Cardiac muscle cell (in vitro differentiated cells and primary cell): ENCODE results near the gene FAAH2. TPM values are rescaled to one million over a fixed set of nuclear protein-coding genes. Genes with fewer than 3 reads are reported as not detected.

Source experiments
- DNase-seq, 2 donors: peaks; one replicate each; pipeline versions ENCODE4 v3.0.0 to v3.0.0-alpha.2; 2010 to 2017; ENCODE audit warnings: low read depth in 1 of 2, low spot score in 1 of 2
- H3K27ac ChIP-seq: fragments of 200-600 bp; sonication (generic); 2 replicates; pipeline ENCODE4 v1.5.1; 2016
- H3K27me3 ChIP-seq: fragments of 200-600 bp; sonication (generic); 2 replicates; pipeline ENCODE4 v1.6.0; 2016; ENCODE audit warnings: control low read depth
- H3K36me3 ChIP-seq: fragments of 200-600 bp; sonication (generic); 2 replicates; pipeline ENCODE4 v1.5.1; 2016; ENCODE audit warnings: control low read depth
- H3K4me1 ChIP-seq: fragments of 200-600 bp; sonication (generic); 2 replicates; pipeline ENCODE4 v1.8.1; 2017; ENCODE audit warnings: low read depth, mild to moderate bottlenecking, mixed run types
- H3K4me3 ChIP-seq: fragments of 200-600 bp; sonication (generic); 2 replicates; pipeline ENCODE4 v1.5.1; 2016; ENCODE audit warnings: mild to moderate bottlenecking
- H3K9me3 ChIP-seq: fragments of 200-600 bp; sonication (generic); 2 replicates; pipeline ENCODE4 v1.5.1; 2017; ENCODE audit warnings: low read depth, mild to moderate bottlenecking, control low read depth
- polyA plus RNA-seq: library from polyadenylated mRNA; unstranded; fragments of >200 nt; fragmentation: Nextera tagmentation; extraction: Ambion mirVana; gene quantifications from 2 replicates; pipeline ENCODE4 v1.2.1, GENCODE V29; 2016
- total RNA-seq: library from RNA; depleted of rRNA; stranded (reverse); fragments of >200 nt; gene quantifications from 2 replicates; pipeline ENCODE4 v1.2.3, GENCODE V29; 2016
- TF ChIP-seq, protein P1 (sequence below): IDR thresholded peaks from 2 replicates; pipeline ENCODE4 v1.5.1; 2012; ENCODE audit warnings: low read depth, mild to moderate bottlenecking, low read length

FAAH2 gene
- total and polyA plus RNA-seq, 2 experiments from 2014 or later = 1.5 to 3.6 TPM

DNA sequence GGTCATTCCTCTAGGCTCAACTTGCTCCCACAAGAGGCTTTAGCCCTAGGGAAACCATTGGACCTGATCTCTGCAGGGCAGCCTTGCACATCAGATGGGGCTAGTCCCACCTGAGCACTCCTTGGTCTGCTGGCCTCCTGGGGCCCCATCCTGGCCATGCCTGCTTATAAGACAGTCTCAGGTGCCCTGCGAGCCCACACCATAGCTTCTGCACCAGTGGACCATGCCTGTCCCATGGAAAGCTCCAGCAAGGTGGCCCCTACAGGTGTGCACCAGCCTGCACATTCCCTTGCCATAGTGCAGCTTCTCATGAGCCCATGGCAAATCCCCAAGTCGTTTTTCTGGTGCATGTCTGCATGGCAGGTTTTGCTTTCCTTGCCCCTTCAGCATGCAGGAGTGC lies 19.6 kb upstream of the FAAH2 start:
- TF ChIP-seq, protein P1, sequence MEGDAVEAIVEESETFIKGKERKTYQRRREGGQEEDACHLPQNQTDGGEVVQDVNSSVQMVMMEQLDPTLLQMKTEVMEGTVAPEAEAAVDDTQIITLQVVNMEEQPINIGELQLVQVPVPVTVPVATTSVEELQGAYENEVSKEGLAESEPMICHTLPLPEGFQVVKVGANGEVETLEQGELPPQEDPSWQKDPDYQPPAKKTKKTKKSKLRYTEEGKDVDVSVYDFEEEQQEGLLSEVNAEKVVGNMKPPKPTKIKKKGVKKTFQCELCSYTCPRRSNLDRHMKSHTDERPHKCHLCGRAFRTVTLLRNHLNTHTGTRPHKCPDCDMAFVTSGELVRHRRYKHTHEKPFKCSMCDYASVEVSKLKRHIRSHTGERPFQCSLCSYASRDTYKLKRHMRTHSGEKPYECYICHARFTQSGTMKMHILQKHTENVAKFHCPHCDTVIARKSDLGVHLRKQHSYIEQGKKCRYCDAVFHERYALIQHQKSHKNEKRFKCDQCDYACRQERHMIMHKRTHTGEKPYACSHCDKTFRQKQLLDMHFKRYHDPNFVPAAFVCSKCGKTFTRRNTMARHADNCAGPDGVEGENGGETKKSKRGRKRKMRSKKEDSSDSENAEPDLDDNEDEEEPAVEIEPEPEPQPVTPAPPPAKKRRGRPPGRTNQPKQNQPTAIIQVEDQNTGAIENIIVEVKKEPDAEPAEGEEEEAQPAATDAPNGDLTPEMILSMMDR = no peak
- no peaks in the 10 kb centered on the region for H3K27me3 ChIP-seq

DNA sequence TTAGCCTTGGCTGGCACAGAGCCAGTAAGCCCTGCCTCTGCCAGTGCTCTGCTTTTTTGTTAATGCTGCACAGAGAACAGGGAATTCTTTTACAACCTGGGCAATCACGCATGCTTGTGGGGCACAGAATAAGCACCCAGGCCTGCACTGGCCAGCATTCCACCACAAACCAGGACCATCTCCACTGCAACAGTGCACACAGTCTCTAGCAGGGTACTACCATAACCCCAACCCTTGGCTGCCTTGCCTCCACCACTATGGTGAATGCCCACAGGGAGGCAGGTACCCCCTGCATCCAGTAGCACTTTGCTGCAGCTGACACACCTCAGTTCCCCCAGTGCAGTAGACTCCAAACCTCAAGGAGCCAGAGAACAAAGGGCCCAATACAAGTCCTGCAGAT lies 19.2 kb upstream of the FAAH2 start:
- no peaks in the 10 kb centered on the region for H3K4me1 ChIP-seq
- DNase-seq = no peak
- no peaks in the 10 kb centered on the region for H3K27me3 ChIP-seq
- TF ChIP-seq, protein P1 = no peak
- H3K4me3 ChIP-seq = no peak overlapping the region
- H3K36me3 ChIP-seq = no peaks in the 10 kb centered on the region
- no peaks in the 10 kb centered on the region for H3K9me3 ChIP-seq
- no peak overlapping the region for H3K27ac ChIP-seq

More for the DNA sequence above, 19.6 kb upstream of the FAAH2 start:
- Histone ChIP-seq H3K9me3 (no peaks in the 10 kb centered on the region), H3K4me3 (no peak overlapping the region), H3K27ac (no peak overlapping the region), H3K36me3 (no peaks in the 10 kb centered on the region), H3K4me1 (no peaks in the 10 kb centered on the region)
- no peak for DNase-seq

DNA sequence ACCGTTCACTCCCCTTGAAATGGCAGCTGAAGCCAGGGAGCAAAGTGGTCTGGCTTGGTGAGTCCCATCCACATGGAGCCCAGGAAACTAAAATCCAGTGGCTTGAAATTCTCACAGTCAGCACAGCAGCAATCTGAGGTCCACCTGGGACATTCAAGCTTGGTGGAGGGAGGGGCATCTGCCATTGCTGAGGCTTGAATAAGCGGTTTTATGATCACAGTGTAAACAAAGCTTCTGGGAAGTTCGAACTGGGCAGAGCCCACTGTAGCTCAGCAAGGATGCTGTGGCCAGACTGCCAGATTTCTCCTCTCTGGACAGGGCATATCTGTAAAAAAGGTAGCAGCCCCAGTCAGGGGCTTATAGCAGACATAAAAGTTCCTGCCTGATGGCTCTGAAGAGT lies 15.5 kb upstream of the FAAH2 start:
- TF ChIP-seq, protein P1 = no peak
- no peak for DNase-seq
- H3K4me1 ChIP-seq = no peaks in the 10 kb centered on the region
- H3K9me3 ChIP-seq = no peaks in the 10 kb centered on the region
- H3K36me3 ChIP-seq = no peaks in the 10 kb centered on the region
- H3K27ac ChIP-seq = no peak overlapping the region
- no peak overlapping the region for H3K4me3 ChIP-seq
- no peaks in the 10 kb centered on the region for H3K27me3 ChIP-seq

DNA sequence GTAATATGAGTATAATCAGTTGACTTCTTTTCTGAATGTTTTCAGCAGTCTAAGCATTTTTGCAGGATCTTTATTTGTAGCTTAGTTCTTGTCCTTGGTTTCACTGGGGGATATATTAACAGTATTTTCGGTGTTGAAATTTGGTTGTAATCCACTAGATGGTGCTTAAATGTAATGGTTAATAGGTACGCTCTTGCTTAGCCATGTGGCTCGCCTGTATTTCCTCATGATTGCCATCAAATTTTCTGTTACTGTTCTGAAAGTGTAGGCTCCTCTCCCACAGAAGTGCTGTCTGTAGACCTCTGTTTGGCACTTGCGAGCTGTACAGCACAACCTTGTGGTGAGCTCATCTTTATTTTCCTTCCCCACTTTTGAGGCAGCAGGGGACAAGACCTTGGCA lies 3.9 kb upstream of the FAAH2 start:
- Histone ChIP-seq H3K36me3 (no peaks in the 10 kb centered on the region), H3K4me3 (no peak overlapping the region), H3K4me1 (no peaks in the 10 kb centered on the region), H3K27ac (no peak overlapping the region), H3K27me3 (no peaks in the 10 kb centered on the region), H3K9me3 (no peaks in the 10 kb centered on the region)
- TF ChIP-seq, protein P1 = no peak
- DNase-seq = no peak

DNA sequence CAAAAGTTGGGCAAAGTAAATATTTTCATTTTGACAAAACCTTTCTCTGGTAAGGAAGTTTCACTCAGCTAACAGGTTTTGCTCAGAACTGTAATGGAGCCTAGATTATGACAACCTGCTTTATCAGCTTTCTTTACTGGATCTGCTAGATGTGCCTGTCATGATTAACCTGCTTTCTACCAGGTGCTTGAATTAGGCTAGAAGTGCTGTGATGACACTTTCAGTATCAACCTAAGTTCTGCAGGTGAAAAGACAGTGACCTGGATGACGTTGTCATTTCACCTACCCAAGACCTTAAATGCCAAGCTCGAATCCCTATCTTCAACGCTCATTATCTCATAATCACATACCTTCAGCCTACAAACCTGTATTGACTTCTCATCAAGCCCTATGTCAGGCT lies 1.5 kb upstream of the FAAH2 start:
- Histone ChIP-seq H3K4me1 (no peaks in the 10 kb centered on the region), H3K9me3 (no peaks in the 10 kb centered on the region), H3K4me3 (no peak overlapping the region), H3K27me3 (no peaks in the 10 kb centered on the region), H3K27ac (no peak overlapping the region), H3K36me3 (no peaks in the 10 kb centered on the region)
- TF ChIP-seq, protein P1 = no peak
- no peak for DNase-seq

DNA sequence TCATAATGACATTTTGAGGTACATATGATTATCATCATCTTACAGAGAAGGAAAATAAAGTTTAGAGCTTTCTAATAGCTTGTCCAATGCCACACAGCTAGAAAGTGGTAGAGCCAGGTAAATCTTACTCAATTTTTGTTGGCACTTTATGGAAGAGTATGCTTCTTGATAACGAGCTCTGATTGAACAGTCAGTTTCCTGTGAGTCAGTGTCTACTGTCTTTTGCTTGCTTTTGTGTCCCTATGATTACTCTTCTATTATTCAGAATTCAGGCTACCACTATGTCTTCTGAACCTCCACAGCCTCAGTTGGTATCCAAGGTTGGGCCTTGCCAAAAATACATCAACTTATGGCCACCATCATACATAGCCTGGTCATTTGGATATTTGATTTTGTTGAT lies 2.6 kb downstream of the FAAH2 start:
- Histone ChIP-seq H3K27me3 (no peaks in the 10 kb centered on the region), H3K4me3 (no peak overlapping the region), H3K4me1 (no peaks in the 10 kb centered on the region), H3K9me3 (no peaks in the 10 kb centered on the region), H3K36me3 (no peaks in the 10 kb centered on the region), H3K27ac (no peak overlapping the region)
- TF ChIP-seq, protein P1 = no peak
- DNase-seq = no peak
